ENCODE measurements around the gene LAMB4.

GRCh38 chr7:107982918-107983389, 147.2 kb downstream of the LAMB4 start:
- TF ChIP-seq CTCF (IDR thresholded peaks at IDR 0.05) (peak; percentile 9 to 61 (median 23)), EP300 (IDR thresholded peaks at IDR 0.05) (no peak)

Data from esophagus muscularis mucosa (tissue), 3 donors.